D341Med (cell line): ENCODE measurements around the gene SMIM45.
A peak's percentile ranks its signal among the peaks of the same experiment; 100 is the strongest.

ENCODE experiments used
- DNase-seq: peaks from one replicate; pipeline ENCODE4 v3.0.0; 2012; ENCODE audit warnings: low spot score

The SMIM45 gene

GRCh38 chr22:41915786-41916493 lies 36.0 kb upstream of the SMIM45 start:
- no peak for DNase-seq

- no peak for DNase-seq
These were observed 35.1 kb upstream of the SMIM45 start for GRCh38 chr22:41916745-41917358.

GRCh38 chr22:41917375-41917902 lies 34.5 kb upstream of the SMIM45 start:
- DNase-seq, result no peak

- peak; percentile 75 for DNase-seq
These were observed 33.8 kb upstream of the SMIM45 start for GRCh38 chr22:41917903-41918791.

GRCh38 chr22:41919357-41920224 lies 32.4 kb upstream of the SMIM45 start:
- DNase-seq, result peak; percentile 67

GRCh38 chr22:41920271-41920976 lies 31.5 kb upstream of the SMIM45 start:
- no peak for DNase-seq

- no peak for DNase-seq
These were observed 29.6 kb upstream of the SMIM45 start for GRCh38 chr22:41922328-41922727.

GRCh38 chr22:41922940-41923594 lies 28.9 kb upstream of the SMIM45 start:
- no peak for DNase-seq

- DNase-seq, result no peak
These were observed 28.2 kb upstream of the SMIM45 start for GRCh38 chr22:41923595-41924276.

- peak; percentile 89 for DNase-seq
These were observed 26.0 kb upstream of the SMIM45 start for GRCh38 chr22:41925783-41926460.

- DNase-seq, result no peak
These were observed 24.1 kb upstream of the SMIM45 start for GRCh38 chr22:41927813-41928212.

- no peak for DNase-seq
These were observed 23.1 kb upstream of the SMIM45 start for GRCh38 chr22:41928593-41929417.

GRCh38 chr22:41929418-41929810 lies 22.5 kb upstream of the SMIM45 start:
- DNase-seq, result no peak

- no peak for DNase-seq
These were observed 20.2 kb upstream of the SMIM45 start for GRCh38 chr22:41931701-41932269.

- no peak for DNase-seq
These were observed 19.6 kb upstream of the SMIM45 start for GRCh38 chr22:41932353-41932752.

- no peak for DNase-seq
These were observed 18.4 kb upstream of the SMIM45 start for GRCh38 chr22:41933411-41934177.
